Transverse colon (tissue), 4 donors: ENCODE results near the gene TRAF3IP3. TPM values are rescaled to one million over a fixed set of nuclear protein-coding genes. Genes with fewer than 3 reads are reported as not detected.

ENCODE experiments used
- DNase-seq: peaks from one replicate; pipeline ENCODE4 v3.0.0-alpha.2; 2019
- H3K27ac ChIP-seq, 4 donors: fragments of 200-600 bp; sonication (generic); 2 replicates each; pipeline ENCODE4 v1.5.1; 2016 to 2018; ENCODE audit warnings: inconsistent platforms in 4 of 4
- H3K27me3 ChIP-seq: fragments of 200-600 bp; sonication (generic); 2 replicates; pipeline ENCODE4 v1.5.1; 2017; ENCODE audit warnings: inconsistent platforms
- H3K36me3 ChIP-seq, 4 donors: fragments of 200-600 bp; sonication (generic); 2 replicates each; pipeline ENCODE4 v1.5.1; 2017 to 2019; ENCODE audit warnings: inconsistent platforms in 4 of 4
- H3K4me1 ChIP-seq, 4 donors: fragments of 200-600 bp; sonication (generic); 2 replicates each; pipeline ENCODE4 v1.5.1; 2017 to 2020; ENCODE audit warnings: inconsistent platforms in 4 of 4
- H3K4me3 ChIP-seq, 4 donors: fragments of 200-600 bp; sonication (generic); 1 replicate in 1 of 4; 2 replicates in 3 of 4; pipeline versions ENCODE4 v1.5.1 to v1.6.1; 2017 to 2019; ENCODE audit warnings: inconsistent platforms in 4 of 4
- H3K9me3 ChIP-seq, 2 donors: fragments of 200-600 bp; sonication (generic); 2 replicates each; pipeline ENCODE4 v1.5.1; 2017 to 2019; ENCODE audit warnings: inconsistent platforms in 2 of 2
- CTCF ChIP-seq, 5 experiments: fragments of 200-600 bp in 3 of 5; fragments of 450-650 bp in 2 of 5; sonication (generic) in 3 of 5; IDR thresholded peaks; 1 replicate in 2 of 5; 2 replicates in 3 of 5; pipeline ENCODE4 v1.5.1; 2016 to 2017; ENCODE audit warnings: antibody characterized with exemption in 5 of 5, inconsistent platforms in 3 of 5, mild to moderate bottlenecking in 2 of 5, moderate library complexity in 1 of 5
- EP300 ChIP-seq: sonication (generic); formaldehyde crosslinking; IDR thresholded peaks from one replicate; pipeline ENCODE4 v1.6.1; 2017; ENCODE audit warnings: antibody characterized with exemption, low read depth
- POLR2A ChIP-seq: fragments of 450-650 bp; IDR thresholded peaks from one replicate; pipeline ENCODE4 v1.6.1; 2016; ENCODE audit warnings: antibody characterized with exemption, mild to moderate bottlenecking, moderate library complexity
- POLR2AphosphoS5 ChIP-seq, 3 donors: sonication (generic); formaldehyde crosslinking; IDR thresholded peaks; one replicate each; pipeline ENCODE4 v1.6.1; 2016; ENCODE audit warnings: antibody characterized with exemption in 3 of 3
- whole genome bisulfite sequencing, 2 donors: methylation state at CpG; one replicate each; pipeline ENCODE4 v1.1.5; 2018; ENCODE audit warnings: low coverage in 1 of 2; 5-methylcytosine and 5-hydroxymethylcytosine counted together
- in situ Hi-C, 4 donors: fragments of 200-750 bp; cut with MboI; loops; one replicate each; pipeline versions ENCODE4 v1.15.0 to v1.15.1; 2017; ENCODE audit warnings: low sequenced_read_pairs in 3 of 4, low pct_ligation_motif_present in 1 of 4, low pct_unique_long_range_greater_than_20kb in 1 of 4
- intact Hi-C: fragments of 100-400 bp; cut with DNase I; formaldehyde crosslinking; loops from one replicate; pipeline ENCODE4 v1.15.1; 2023; ENCODE audit warnings: low total_unique reads
- total RNA-seq, 4 donors: library from RNA; depleted of rRNA; stranded (reverse); fragments of >200 nt; gene quantifications; one replicate each; pipeline ENCODE4 v1.1.0, GENCODE V29; 2016

TRAF3IP3 gene
- total RNA-seq, 4 donors from 2014 or later: 2.3 to 17.6 (median 6.8) TPM

GRCh38 chr1:209777587-209777986, 21.7 kb downstream of the TRAF3IP3 start:
- intact Hi-C loops (no loop called here), in situ Hi-C loops (no loop called here)
- Histone ChIP-seq H3K27me3 (no peaks in the 10 kb centered on the region), H3K36me3 (no peaks in the 10 kb centered on the region), H3K9me3 (no peaks in the 10 kb centered on the region), H3K4me3 (no peak overlapping the region), H3K27ac (no peak overlapping the region), H3K4me1 (peaks cover 0 to 5% (median 0%) of the 10 kb centered on the region in 4 donors)
- 92 to 100% methylated on average over 2 of the region's 2 CpGs for WGBS, 2 donors
- DNase-seq: no peak
- TF ChIP-seq EP300: no peak
- no peak for TF ChIP-seq CTCF (IDR thresholded peaks at IDR 0.05)
- TF ChIP-seq POLR2A: no peak
- no peak for TF ChIP-seq POLR2AphosphoS5 (IDR thresholded peaks at IDR 0.05)

- no peak for DNase-seq
- Histone ChIP-seq H3K27ac (no peak overlapping the region), H3K36me3 (no peaks in the 10 kb centered on the region), H3K27me3 (no peaks in the 10 kb centered on the region), H3K9me3 (no peaks in the 10 kb centered on the region), H3K4me3 (no peak overlapping the region), H3K4me1 (peaks cover 0 to 5% (median under 1%) of the 10 kb centered on the region in 4 donors)
- intact Hi-C loops: no loop called here
- in situ Hi-C loops: no loop called here
- TF ChIP-seq POLR2A (no peak), POLR2AphosphoS5 (IDR thresholded peaks at IDR 0.05) (no peak), EP300 (no peak), CTCF (IDR thresholded peaks at IDR 0.05) (no peak)
- WGBS, 2 donors: 89% methylated on average over 1 of the region's 1 CpG; no CpG with 5 or more reads in 1 of the 2 donors
Measured at GRCh38 chr1:209778102-209778501, 22.2 kb downstream of the TRAF3IP3 start.

DNA sequence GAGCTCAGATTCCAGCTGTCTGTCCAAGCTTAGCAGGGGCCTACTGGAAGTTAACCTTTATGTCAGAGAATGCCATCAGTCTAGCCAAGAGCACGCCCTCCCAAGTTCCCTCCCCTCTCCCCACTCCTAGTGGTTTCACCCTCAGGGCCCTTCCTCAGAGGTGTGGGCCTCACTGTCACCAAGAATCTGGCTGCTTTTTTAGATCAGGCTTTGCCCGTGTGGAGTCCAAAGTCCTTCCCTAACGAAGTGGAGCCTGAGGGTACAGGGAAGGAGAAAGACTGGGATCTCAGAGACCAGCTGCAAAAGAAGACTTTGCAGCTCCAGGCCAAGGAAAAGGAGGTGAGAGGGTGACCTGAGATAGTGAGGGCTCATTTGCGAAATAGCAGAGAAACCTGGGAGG, 24.4 kb downstream of the TRAF3IP3 start:
- DNase-seq: no peak
- no peak for TF ChIP-seq POLR2AphosphoS5 (IDR thresholded peaks at IDR 0.05)
- TF ChIP-seq EP300: no peak
- TF ChIP-seq POLR2A: no peak

DNA sequence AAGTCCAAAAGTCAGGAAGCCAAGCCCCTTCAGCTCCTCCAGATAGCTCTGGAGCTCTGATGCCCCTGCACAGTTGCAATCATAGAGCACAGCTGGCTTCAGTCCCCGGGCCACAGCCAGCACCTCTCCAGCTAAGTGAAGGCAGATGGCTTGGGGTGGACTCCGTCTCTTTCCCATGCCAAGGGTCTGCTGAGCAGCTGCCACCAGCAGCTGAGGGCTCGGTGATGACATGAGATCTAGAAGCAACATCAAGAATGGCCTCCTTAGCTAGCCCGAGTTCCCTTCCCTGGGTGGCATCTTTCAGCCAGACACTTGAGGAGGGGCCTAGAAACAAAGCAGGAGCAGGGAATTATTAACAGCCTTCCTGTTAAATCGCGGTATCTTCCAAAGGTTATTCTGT, 27.5 kb downstream of the TRAF3IP3 start:
- Histone ChIP-seq H3K36me3 (peaks cover 0 to 3% (median 0%) of the 10 kb centered on the region in 4 donors), H3K27ac (no peak overlapping the region), H3K27me3 (no peaks in the 10 kb centered on the region), H3K4me1 (peaks cover 13 to 50% (median 25%) of the 10 kb centered on the region in 4 donors), H3K9me3 (no peaks in the 10 kb centered on the region), H3K4me3 (peak overlapping the region in 1 of 4 donors; percentile 76)
- in situ Hi-C loops (no loop called here), intact Hi-C loops (no loop called here)
- DNase-seq: no peak
- WGBS, 2 donors: 57% methylated on average over 6 of the region's 6 CpGs; no CpG with 5 or more reads in 1 of the 2 donors
- TF ChIP-seq POLR2A (no peak), POLR2AphosphoS5 (IDR thresholded peaks at IDR 0.05) (no peak), EP300 (no peak), CTCF (IDR thresholded peaks at IDR 0.05) (no peak)

More for the DNA sequence above, 24.4 kb downstream of the TRAF3IP3 start:
- Histone ChIP-seq H3K36me3 (no peaks in the 10 kb centered on the region), H3K9me3 (no peaks in the 10 kb centered on the region), H3K4me3 (no peak overlapping the region), H3K27me3 (no peaks in the 10 kb centered on the region), H3K4me1 (peaks cover 3 to 21% (median 13%) of the 10 kb centered on the region in 4 donors), H3K27ac (no peak overlapping the region)
- intact Hi-C loops (no loop called here), in situ Hi-C loops (no loop called here)
- WGBS, 2 donors: 32 to 72% methylated on average over 2 to 4 of the region's 4 CpGs
